Glutamatergic neuron (in vitro differentiated cells): ENCODE data around the gene ABCF1. TPM values are rescaled to one million over a fixed set of nuclear protein-coding genes. Genes with fewer than 3 reads are reported as not detected.

Experiments used
- DNase-seq: peaks from one replicate; pipeline ENCODE4 v3.0.0; 2022
- H3K27ac Mint-ChIP-seq: one replicate; pipeline ENCODE4 v1.8.0; 2020; ENCODE audit warnings: mild to moderate bottlenecking, mixed read lengths, inconsistent platforms; ENCODE audit not compliant: unreplicated experiment
- H3K27me3 Mint-ChIP-seq: one replicate; pipeline ENCODE4 v1.8.0; 2020; ENCODE audit warnings: mild to moderate bottlenecking, moderate library complexity, mixed read lengths, inconsistent platforms; ENCODE audit not compliant: unreplicated experiment
- H3K36me3 Mint-ChIP-seq: one replicate; pipeline ENCODE4 v1.8.0; 2020; ENCODE audit warnings: mild to moderate bottlenecking, mixed read lengths, inconsistent platforms; ENCODE audit not compliant: unreplicated experiment
- H3K4me1 Mint-ChIP-seq: one replicate; pipeline ENCODE4 v1.8.0; 2020; ENCODE audit warnings: mild to moderate bottlenecking, low read depth, mixed read lengths, inconsistent platforms; ENCODE audit not compliant: unreplicated experiment
- H3K4me3 Mint-ChIP-seq: one replicate; pipeline ENCODE4 v1.8.0; 2020; ENCODE audit warnings: mild to moderate bottlenecking, mixed read lengths, inconsistent platforms; ENCODE audit not compliant: unreplicated experiment
- H3K9me3 Mint-ChIP-seq: one replicate; pipeline ENCODE4 v1.8.0; 2020; ENCODE audit warnings: mild to moderate bottlenecking, moderate library complexity, mixed read lengths, inconsistent platforms; ENCODE audit not compliant: unreplicated experiment
- total RNA-seq: library from RNA; stranded (reverse); fragmentation: NEBNext Ultra II Directional; extraction: Animal tissue kit (Norgen Biotek cat#: 25700); gene quantifications from one replicate; pipeline ENCODE4 v1.2.1, GENCODE V29; 2021; ENCODE audit not compliant: unreplicated experiment
- TF ChIP-seq, protein P1 (sequence below): fragments of 200-600 bp; sonication (generic); IDR thresholded peaks from one replicate; pipeline ENCODE4 v1.5.0; 2021; ENCODE audit not compliant: partially characterized antibody, unreplicated experiment

The ABCF1 gene
- total RNA-seq, 1 donor from 2014 or later: 62.7 TPM

DNA sequence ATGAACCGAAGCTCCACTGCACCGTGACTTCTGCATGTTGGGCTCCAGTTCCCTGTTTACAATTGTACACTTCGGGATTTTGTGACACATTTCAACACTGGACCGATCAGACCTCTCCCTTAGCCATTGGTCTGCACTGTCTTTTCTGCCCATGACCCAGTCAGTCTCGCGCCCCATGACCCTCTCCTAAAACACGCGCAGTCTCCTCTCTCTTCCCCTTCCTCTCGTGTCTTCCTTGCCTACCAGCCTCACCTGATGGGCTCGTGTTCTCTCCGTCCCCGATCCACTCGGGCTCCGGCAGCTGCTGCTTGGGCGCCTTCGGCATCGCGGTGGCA is 535 bp upstream of the ABCF1 start:
- H3K4me3 Mint-ChIP-seq: peak overlapping the region; percentile 98
- H3K4me1 Mint-ChIP-seq: peaks cover 19% of the 10 kb centered on the region
- H3K9me3 Mint-ChIP-seq: peaks cover 9% of the 10 kb centered on the region
- H3K27ac Mint-ChIP-seq: peak overlapping the region; percentile 53
- no peak for DNase-seq
- peaks cover 4% of the 10 kb centered on the region for H3K27me3 Mint-ChIP-seq
- H3K36me3 Mint-ChIP-seq: no peaks in the 10 kb centered on the region
- TF ChIP-seq, protein P1, sequence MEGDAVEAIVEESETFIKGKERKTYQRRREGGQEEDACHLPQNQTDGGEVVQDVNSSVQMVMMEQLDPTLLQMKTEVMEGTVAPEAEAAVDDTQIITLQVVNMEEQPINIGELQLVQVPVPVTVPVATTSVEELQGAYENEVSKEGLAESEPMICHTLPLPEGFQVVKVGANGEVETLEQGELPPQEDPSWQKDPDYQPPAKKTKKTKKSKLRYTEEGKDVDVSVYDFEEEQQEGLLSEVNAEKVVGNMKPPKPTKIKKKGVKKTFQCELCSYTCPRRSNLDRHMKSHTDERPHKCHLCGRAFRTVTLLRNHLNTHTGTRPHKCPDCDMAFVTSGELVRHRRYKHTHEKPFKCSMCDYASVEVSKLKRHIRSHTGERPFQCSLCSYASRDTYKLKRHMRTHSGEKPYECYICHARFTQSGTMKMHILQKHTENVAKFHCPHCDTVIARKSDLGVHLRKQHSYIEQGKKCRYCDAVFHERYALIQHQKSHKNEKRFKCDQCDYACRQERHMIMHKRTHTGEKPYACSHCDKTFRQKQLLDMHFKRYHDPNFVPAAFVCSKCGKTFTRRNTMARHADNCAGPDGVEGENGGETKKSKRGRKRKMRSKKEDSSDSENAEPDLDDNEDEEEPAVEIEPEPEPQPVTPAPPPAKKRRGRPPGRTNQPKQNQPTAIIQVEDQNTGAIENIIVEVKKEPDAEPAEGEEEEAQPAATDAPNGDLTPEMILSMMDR: no peak

DNA sequence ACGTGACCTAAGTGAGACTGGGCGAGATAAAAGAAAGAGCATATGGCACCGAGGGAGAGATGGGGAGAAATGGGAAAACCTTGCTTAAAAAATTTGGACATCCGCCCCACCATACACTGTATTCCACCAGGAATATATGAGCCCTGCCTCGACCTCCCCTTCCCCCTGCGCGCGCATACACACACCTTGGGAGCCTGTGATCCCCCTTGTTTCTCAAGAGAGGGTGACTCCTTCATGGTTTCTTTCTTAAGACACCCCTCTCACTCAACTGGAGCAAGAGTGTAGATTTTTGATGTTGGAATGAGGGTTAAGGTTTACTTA is 480 bp downstream of the ABCF1 start:
- Mint-ChIP-seq H3K4me1 (peaks cover 19% of the 10 kb centered on the region), H3K4me3 (peak overlapping the region; percentile 98), H3K27me3 (peaks cover 4% of the 10 kb centered on the region), H3K9me3 (peaks cover 8% of the 10 kb centered on the region), H3K27ac (peak overlapping the region; percentile 91), H3K36me3 (no peaks in the 10 kb centered on the region)
- DNase-seq: no peak
- TF ChIP-seq, protein P1: no peak

DNA sequence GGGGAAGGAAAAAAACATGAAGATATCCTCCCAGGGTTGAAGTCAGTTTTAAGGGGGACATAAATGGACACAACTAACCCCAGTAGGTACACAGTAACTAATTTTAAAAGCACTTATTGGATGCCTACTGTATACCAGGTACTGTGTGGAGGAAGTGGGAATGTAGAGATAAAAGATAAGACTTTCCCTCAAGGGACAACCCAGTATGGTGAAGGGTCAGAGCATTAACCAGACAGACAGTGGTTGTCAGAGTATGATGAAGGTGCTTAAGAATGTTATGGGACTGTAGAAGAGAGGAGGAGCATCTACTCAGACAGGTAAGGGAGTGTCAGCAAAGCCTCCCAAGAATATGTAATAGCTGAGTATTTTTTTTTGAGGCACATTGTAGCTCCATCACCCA is 906 bp downstream of the ABCF1 start:
- Mint-ChIP-seq H3K4me1 (peaks cover 19% of the 10 kb centered on the region), H3K9me3 (peaks cover 8% of the 10 kb centered on the region), H3K4me3 (peak overlapping the region; percentile 98), H3K36me3 (no peaks in the 10 kb centered on the region), H3K27ac (peak overlapping the region; percentile 91), H3K27me3 (peaks cover 4% of the 10 kb centered on the region)
- TF ChIP-seq, protein P1: no peak
- DNase-seq: no peak

DNA sequence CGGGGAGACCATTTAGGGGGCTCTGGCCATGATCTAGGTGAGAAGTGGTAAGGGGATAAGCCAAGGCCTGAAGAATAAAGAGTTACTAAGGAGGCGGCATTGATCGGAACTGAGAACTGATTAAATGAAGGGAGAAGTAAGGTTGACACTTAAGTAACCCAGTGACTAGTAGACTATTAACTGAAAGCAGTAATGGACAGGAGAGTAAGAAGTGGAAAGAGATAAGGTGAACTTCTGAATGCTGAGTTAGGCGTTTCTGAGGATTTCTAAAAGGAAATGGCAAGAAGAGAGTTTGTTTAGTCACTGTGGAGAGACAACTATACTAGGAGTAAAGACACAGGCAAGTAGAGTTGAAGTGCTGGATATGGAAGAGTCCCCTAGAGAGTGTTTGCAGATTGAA is 1.9 kb downstream of the ABCF1 start:
- peak overlapping the region; percentile 98 for H3K4me3 Mint-ChIP-seq
- peaks cover 19% of the 10 kb centered on the region for H3K4me1 Mint-ChIP-seq
- H3K27ac Mint-ChIP-seq: no peak overlapping the region
- H3K36me3 Mint-ChIP-seq: no peaks in the 10 kb centered on the region
- H3K9me3 Mint-ChIP-seq: peaks cover 8% of the 10 kb centered on the region
- H3K27me3 Mint-ChIP-seq: peaks cover 4% of the 10 kb centered on the region
- TF ChIP-seq, protein P1: no peak
- DNase-seq: no peak

DNA sequence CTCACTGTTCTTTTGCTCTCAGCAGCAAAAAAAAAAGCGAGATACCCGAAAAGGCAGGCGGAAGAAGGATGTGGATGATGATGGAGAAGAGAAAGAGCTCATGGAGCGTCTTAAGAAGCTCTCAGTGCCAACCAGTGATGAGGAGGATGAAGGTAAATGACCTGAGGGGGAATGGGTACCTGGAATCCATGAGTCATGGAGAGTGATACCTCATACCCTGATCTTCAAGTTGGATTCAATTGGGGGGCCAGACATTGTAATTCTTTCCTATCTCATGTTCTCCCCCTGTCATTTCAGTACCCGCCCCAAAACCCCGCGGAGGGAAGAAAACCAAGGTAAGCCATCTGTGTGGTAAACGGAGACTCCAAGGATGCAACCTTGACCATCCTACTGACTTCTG is 6.8 kb downstream of the ABCF1 start:
- Mint-ChIP-seq H3K4me3 (no peak overlapping the region), H3K4me1 (peaks cover 7% of the 10 kb centered on the region), H3K36me3 (peaks cover 4% of the 10 kb centered on the region), H3K27me3 (peaks cover 2% of the 10 kb centered on the region), H3K27ac (no peak overlapping the region), H3K9me3 (peaks cover 2% of the 10 kb centered on the region)
- DNase-seq: no peak
- TF ChIP-seq, protein P1: no peak
